PFSK-1 (cell line): ENCODE results near the gene IKZF1.

Experiments
- POLR2AphosphoS5 ChIP-seq: IDR thresholded peaks from 2 replicates; pipeline ENCODE4 v1.6.1; 2012; ENCODE audit warnings: low read depth, mild to moderate bottlenecking, control low read depth, low read length, moderate library complexity
- REST ChIP-seq, 2 experiments: IDR thresholded peaks; 2 replicates each; pipeline versions ENCODE4 v1.6.1 to v1.8.0; 2011 to 2012; ENCODE audit warnings: low read depth in 2 of 2, low read length in 2 of 2, control low read depth in 1 of 2, inconsistent platforms in 1 of 2, mild to moderate bottlenecking in 1 of 2, moderate library complexity in 1 of 2; ENCODE audit not compliant: insufficient read depth in 1 of 2
- SIN3A ChIP-seq: IDR thresholded peaks from 2 replicates; pipeline ENCODE4 v1.6.1; 2012; ENCODE audit warnings: mild to moderate bottlenecking, low read length, moderate library complexity, borderline replicate concordance; ENCODE audit not compliant: insufficient read depth
- TAF1 ChIP-seq: IDR thresholded peaks from 2 replicates; pipeline ENCODE4 v1.6.1; 2012; ENCODE audit warnings: low read length, control low read depth, borderline replicate concordance; ENCODE audit not compliant: insufficient read depth

GRCh38 chr7:50431316-50431715 lies 126.8 kb downstream of the IKZF1 start:
- TF ChIP-seq TAF1 (no peak), POLR2AphosphoS5 (no peak), SIN3A (no peak), REST (IDR thresholded peaks at IDR 0.05; ENCODE audit: insufficient read depth in 1 of 2, low read depth in 2 of 2, low read length in 2 of 2) (no peak)
